ENCODE data around the gene RSRC1.
"Not testable (repeated sequence)": the region's sequence is repeated elsewhere in the genome, so short reads cannot be mapped to it uniquely, and the experiment has no call there.

The RSRC1 gene

GRCh38 chr3:158109804-158110657 lies at the start of gene RSRC1:
TSS of gene RSRC1 (plus strand) at chr3:158110089. CDS start at chr3:158122105, 12,016 bp downstream.
- in situ Hi-C loops (cut with HindIII; ENCODE audit: low pct_ligation_motif_present, low pct_unique_long_range_greater_than_20kb, low sequenced_read_pairs), result no loop called here
- peak; percentile 90 for DNase-seq

- DNase-seq; in situ Hi-C loops (cut with HindIII; ENCODE audit: low pct_ligation_motif_present, low pct_unique_long_range_greater_than_20kb, low sequenced_read_pairs): not testable (repeated sequence)
These were observed 44.3 kb upstream of the RSRC1 start for GRCh38 chr3:158065574-158065973.

- in situ Hi-C loops (cut with HindIII; ENCODE audit: low pct_ligation_motif_present, low pct_unique_long_range_greater_than_20kb, low sequenced_read_pairs), result no loop called here
- no peak for DNase-seq
These were observed 37.1 kb upstream of the RSRC1 start for GRCh38 chr3:158072790-158073189.

GRCh38 chr3:158074591-158074990 lies 35.3 kb upstream of the RSRC1 start:
- DNase-seq, result no peak
- in situ Hi-C loops (cut with HindIII; ENCODE audit: low pct_ligation_motif_present, low pct_unique_long_range_greater_than_20kb, low sequenced_read_pairs), result no loop called here

- in situ Hi-C loops (cut with HindIII; ENCODE audit: low pct_ligation_motif_present, low pct_unique_long_range_greater_than_20kb, low sequenced_read_pairs), result no loop called here
- DNase-seq, result no peak
These were observed 30.3 kb upstream of the RSRC1 start for GRCh38 chr3:158079599-158079998.

- in situ Hi-C loops (cut with HindIII; ENCODE audit: low pct_ligation_motif_present, low pct_unique_long_range_greater_than_20kb, low sequenced_read_pairs), result no loop called here
- DNase-seq, result no peak
These were observed 25.2 kb upstream of the RSRC1 start for GRCh38 chr3:158084651-158085050.

- no peak for DNase-seq
- in situ Hi-C loops (cut with HindIII; ENCODE audit: low pct_ligation_motif_present, low pct_unique_long_range_greater_than_20kb, low sequenced_read_pairs), result no loop called here
These were observed 24.5 kb upstream of the RSRC1 start for GRCh38 chr3:158085358-158085757.

GRCh38 chr3:158085931-158086330 lies 24.0 kb upstream of the RSRC1 start:
- in situ Hi-C loops (cut with HindIII; ENCODE audit: low pct_ligation_motif_present, low pct_unique_long_range_greater_than_20kb, low sequenced_read_pairs), result no loop called here
- no peak for DNase-seq

- in situ Hi-C loops (cut with HindIII; ENCODE audit: low pct_ligation_motif_present, low pct_unique_long_range_greater_than_20kb, low sequenced_read_pairs), result no loop called here
- DNase-seq, result no peak
These were observed 23.5 kb upstream of the RSRC1 start for GRCh38 chr3:158086361-158086760.

- in situ Hi-C loops (cut with HindIII; ENCODE audit: low pct_ligation_motif_present, low pct_unique_long_range_greater_than_20kb, low sequenced_read_pairs), result no loop called here
- no peak for DNase-seq
These were observed 23.1 kb upstream of the RSRC1 start for GRCh38 chr3:158086776-158087175.

- in situ Hi-C loops (cut with HindIII; ENCODE audit: low pct_ligation_motif_present, low pct_unique_long_range_greater_than_20kb, low sequenced_read_pairs), result no loop called here
- DNase-seq, result no peak
These were observed 18.4 kb upstream of the RSRC1 start for GRCh38 chr3:158091531-158091930.

GRCh38 chr3:158093526-158093925 lies 16.4 kb upstream of the RSRC1 start:
- no peak for DNase-seq
- in situ Hi-C loops (cut with HindIII; ENCODE audit: low pct_ligation_motif_present, low pct_unique_long_range_greater_than_20kb, low sequenced_read_pairs), result no loop called here

GRCh38 chr3:158094235-158095110 lies 15.4 kb upstream of the RSRC1 start:
- DNase-seq, result no peak
- in situ Hi-C loops (cut with HindIII; ENCODE audit: low pct_ligation_motif_present, low pct_unique_long_range_greater_than_20kb, low sequenced_read_pairs), result no loop called here

GRCh38 chr3:158095111-158095813 lies 14.6 kb upstream of the RSRC1 start:
- in situ Hi-C loops (cut with HindIII; ENCODE audit: low pct_ligation_motif_present, low pct_unique_long_range_greater_than_20kb, low sequenced_read_pairs), result no loop called here
- no peak for DNase-seq

- no peak for DNase-seq
- in situ Hi-C loops (cut with HindIII; ENCODE audit: low pct_ligation_motif_present, low pct_unique_long_range_greater_than_20kb, low sequenced_read_pairs), result no loop called here
These were observed 13.8 kb upstream of the RSRC1 start for GRCh38 chr3:158095814-158096704.

- no peak for DNase-seq
These were observed 12.8 kb upstream of the RSRC1 start for GRCh38 chr3:158097081-158097592.

GRCh38 chr3:158097593-158098308 lies 12.1 kb upstream of the RSRC1 start:
- DNase-seq, result peak; percentile 84
- in situ Hi-C loops (cut with HindIII; ENCODE audit: low pct_ligation_motif_present, low pct_unique_long_range_greater_than_20kb, low sequenced_read_pairs), result no loop called here

More at GRCh38 chr3:158097081-158097592, 12.8 kb upstream of the RSRC1 start:
- in situ Hi-C loops (cut with HindIII; ENCODE audit: low pct_ligation_motif_present, low pct_unique_long_range_greater_than_20kb, low sequenced_read_pairs), result no loop called here
